GM21360 (cell line): ENCODE measurements around the gene SYNGR3.
"Not testable (repeated sequence)": the region's sequence is repeated elsewhere in the genome, so short reads cannot be mapped to it uniquely, and the experiment has no call there.

ENCODE experiments used
- ATAC-seq: cut with Tn5 transposase; IDR thresholded peaks from one replicate; pipeline ENCODE4 v1.9.1; 2021; ENCODE audit warnings: mild to moderate bottlenecking, moderate library complexity; ENCODE audit not compliant: unreplicated experiment

SYNGR3 gene

GRCh38 chr16:1989209-1990100, at the start of gene SYNGR3:
TSS of gene SYNGR3 (plus strand) at chr16:1989970. CDS start at chr16:1990103, 133 bp downstream.
- no peak for ATAC-seq

- ATAC-seq = no peak
Measured at GRCh38 chr16:1940273-1941161, 49.3 kb upstream of the SYNGR3 start.

- ATAC-seq = no peak
Measured at GRCh38 chr16:1941162-1942046, 48.4 kb upstream of the SYNGR3 start.

- no peak for ATAC-seq
Measured at GRCh38 chr16:1942047-1942809, 47.5 kb upstream of the SYNGR3 start.

- ATAC-seq = peak; percentile 79
Measured at GRCh38 chr16:1942810-1943726, 46.7 kb upstream of the SYNGR3 start, which contains the start of gene MSRB1. TSS of gene MSRB1 (minus strand) at chr16:1943199. CDS start at chr16:1943156, 43 bp downstream.

- no peak for ATAC-seq
Measured at GRCh38 chr16:1944612-1945199, 45.1 kb upstream of the SYNGR3 start.

GRCh38 chr16:1945559-1946391, 44.0 kb upstream of the SYNGR3 start:
- ATAC-seq = no peak

GRCh38 chr16:1946495-1947368, 43.0 kb upstream of the SYNGR3 start:
- ATAC-seq = no peak

- no peak for ATAC-seq
Measured at GRCh38 chr16:1947369-1947670, 42.5 kb upstream of the SYNGR3 start.

- no peak for ATAC-seq
Measured at GRCh38 chr16:1949507-1949906, 40.3 kb upstream of the SYNGR3 start.

GRCh38 chr16:1950047-1950446, 39.7 kb upstream of the SYNGR3 start:
- ATAC-seq = no peak

GRCh38 chr16:1950559-1950958, 39.2 kb upstream of the SYNGR3 start:
- ATAC-seq = no peak

- ATAC-seq = no peak
Measured at GRCh38 chr16:1953734-1954133, 36.0 kb upstream of the SYNGR3 start.

GRCh38 chr16:1957434-1958142, 32.2 kb upstream of the SYNGR3 start:
- not testable (repeated sequence) for ATAC-seq

GRCh38 chr16:1958143-1958491, 31.7 kb upstream of the SYNGR3 start:
- not testable (repeated sequence) for ATAC-seq

GRCh38 chr16:1958715-1959268, 31.0 kb upstream of the SYNGR3 start:
- no peak for ATAC-seq
